SU-DHL-6 (cell line): Measurements from ENCODE around the gene IPCEF1.

Experiments
- H2AFZ ChIP-seq: fragments of 200-600 bp; sonication (generic); 2 replicates; pipeline ENCODE4 v1.6.1; 2014; ENCODE audit warnings: low read depth, mild to moderate bottlenecking, moderate library complexity, mixed read lengths, antibody characterized with exemption, low read length; ENCODE audit not compliant: severe bottlenecking
- H3F3A ChIP-seq: fragments of 200-600 bp; shearing (Covaris generic); 2 replicates; pipeline ENCODE4 v1.6.0; 2016; ENCODE audit warnings: antibody characterized with exemption, mild to moderate bottlenecking; ENCODE audit not compliant: insufficient read depth
- H3K27ac ChIP-seq: fragments of 200-600 bp; sonication (generic); 2 replicates; pipeline ENCODE4 v1.5.1; 2016; ENCODE audit warnings: low read depth, mild to moderate bottlenecking, low read length, moderate library complexity, mixed read lengths
- H3K27me3 ChIP-seq: fragments of 200-600 bp; sonication (generic), shearing (Covaris generic); 2 replicates; pipeline ENCODE4 v1.6.0; 2014; ENCODE audit warnings: mild to moderate bottlenecking, low read length
- H3K36me3 ChIP-seq: fragments of 200-600 bp; sonication (generic); 2 replicates; pipeline ENCODE4 v1.6.1; 2014; ENCODE audit warnings: mild to moderate bottlenecking, low read length, mixed read lengths
- H3K4me2 ChIP-seq: fragments of 300-600, 200-600 bp; shearing (Covaris generic), sonication (generic); 2 replicates; pipeline ENCODE4 v1.6.0; 2014; ENCODE audit warnings: low read length, low read depth, mild to moderate bottlenecking; ENCODE audit not compliant: poor library complexity, severe bottlenecking
- H3K4me3 ChIP-seq: fragments of 200-600 bp; sonication (generic); 2 replicates; pipeline ENCODE4 v1.5.1; 2014; ENCODE audit warnings: antibody characterized with exemption, low read length, mild to moderate bottlenecking, mixed read lengths; ENCODE audit not compliant: insufficient read depth, poor library complexity, severe bottlenecking
- H3K79me2 ChIP-seq: fragments of 200-600 bp; sonication (generic); 2 replicates; pipeline ENCODE4 v1.6.1; 2014; ENCODE audit warnings: mild to moderate bottlenecking, low read length, moderate library complexity; ENCODE audit not compliant: insufficient read depth
- H3K9ac ChIP-seq: fragments of 200-600 bp; sonication (generic); 2 replicates; pipeline ENCODE4 v1.7.0; 2014; ENCODE audit warnings: mild to moderate bottlenecking, low read length
- H3K9me2 ChIP-seq: fragments of 200-600 bp; sonication (generic); replicated peaks from 2 replicates; pipeline ENCODE4 v1.6.1; 2014; ENCODE audit warnings: low read length; ENCODE audit not compliant: insufficient read depth
- H3K9me3 ChIP-seq: fragments of 200-600 bp; sonication (generic); 2 replicates; pipeline ENCODE4 v1.6.1; 2014; ENCODE audit warnings: low read length, mixed read lengths; ENCODE audit not compliant: insufficient read depth
- H4K20me1 ChIP-seq: fragments of 200-600 bp; sonication (generic); 2 replicates; pipeline ENCODE4 v1.6.1; 2014; ENCODE audit warnings: low read depth, mild to moderate bottlenecking, antibody characterized with exemption, low read length, moderate library complexity, mixed read lengths
- CTCF ChIP-seq: fragments of 200-600 bp; sonication (generic); IDR thresholded peaks from one replicate; pipeline ENCODE4 v1.5.1; 2017; ENCODE audit warnings: antibody characterized with exemption, mild to moderate bottlenecking, low read length, moderate library complexity; ENCODE audit not compliant: insufficient read depth, poor library complexity, severe bottlenecking
- EZH2phosphoT487 ChIP-seq: fragments of 200-600 bp; sonication (generic), shearing (Covaris generic); conservative IDR thresholded peaks from 2 replicates; pipeline ENCODE4 v1.6.1; 2018; ENCODE audit warnings: mild to moderate bottlenecking, antibody characterized with exemption, low read length, moderate library complexity, mixed read lengths

The IPCEF1 gene

GRCh38 chr6:154284313-154284853 is 72.2 kb downstream of the IPCEF1 start:
- TF ChIP-seq CTCF (no peak), EZH2phosphoT487 (no peak)

DNA sequence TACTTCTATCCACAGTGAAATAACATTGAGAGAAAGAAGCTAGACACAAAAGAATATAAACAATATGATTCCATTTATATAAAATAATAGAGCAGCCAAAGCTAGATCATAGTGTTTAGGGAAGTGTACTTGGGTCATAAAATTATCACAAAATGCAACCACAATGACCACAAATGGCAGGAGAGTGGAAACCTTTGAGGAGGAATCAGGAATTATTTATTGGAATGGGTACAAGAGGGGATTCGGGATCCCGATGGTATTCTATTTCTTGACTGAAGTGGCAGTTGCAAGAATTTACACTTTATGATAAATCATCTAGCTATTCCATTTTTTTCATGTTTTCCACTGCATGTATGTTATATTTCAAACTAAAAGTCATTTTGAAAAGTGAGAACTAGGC is 76.1 kb downstream of the IPCEF1 start:
- H3K27ac ChIP-seq = no peak overlapping the region
- no peaks in the 10 kb centered on the region for H3K79me2 ChIP-seq
- H3K9me3 ChIP-seq = no peaks in the 10 kb centered on the region
- H3K9me2 ChIP-seq = no peaks in the 10 kb centered on the region
- no peak overlapping the region for H3K4me2 ChIP-seq
- H4K20me1 ChIP-seq = no peaks in the 10 kb centered on the region
- no peak overlapping the region for H3K4me3 ChIP-seq
- no peak overlapping the region for H2AFZ ChIP-seq
- no peaks in the 10 kb centered on the region for H3K27me3 ChIP-seq
- H3F3A ChIP-seq = no peaks in the 10 kb centered on the region
- no peak overlapping the region for H3K9ac ChIP-seq
- H3K36me3 ChIP-seq = no peaks in the 10 kb centered on the region
- TF ChIP-seq CTCF (no peak), EZH2phosphoT487 (no peak)

More at GRCh38 chr6:154284313-154284853, 72.2 kb downstream of the IPCEF1 start:
- no peaks in the 10 kb centered on the region for H3K9me2 ChIP-seq
- no peaks in the 10 kb centered on the region for H3K79me2 ChIP-seq
- H3K36me3 ChIP-seq = no peaks in the 10 kb centered on the region
- H4K20me1 ChIP-seq = no peaks in the 10 kb centered on the region
- no peaks in the 10 kb centered on the region for H3K9me3 ChIP-seq
- no peaks in the 10 kb centered on the region for H3F3A ChIP-seq
- H3K4me2 ChIP-seq = no peak overlapping the region
- H3K27me3 ChIP-seq = no peaks in the 10 kb centered on the region
- no peak overlapping the region for H3K9ac ChIP-seq
- H3K27ac ChIP-seq = no peak overlapping the region
- no peak overlapping the region for H3K4me3 ChIP-seq
- H2AFZ ChIP-seq = no peak overlapping the region

GRCh38 chr6:154277629-154278017 is 79.0 kb downstream of the IPCEF1 start:
- Histone ChIP-seq H3K4me3 (no peak overlapping the region), H3K79me2 (no peaks in the 10 kb centered on the region), H3K9me3 (no peaks in the 10 kb centered on the region), H3K9me2 (no peaks in the 10 kb centered on the region), H3K27ac (no peak overlapping the region), H3K9ac (no peak overlapping the region), H3K27me3 (no peaks in the 10 kb centered on the region), H3K36me3 (no peaks in the 10 kb centered on the region), H4K20me1 (no peaks in the 10 kb centered on the region), H2AFZ (no peak overlapping the region), H3F3A (no peaks in the 10 kb centered on the region), H3K4me2 (no peak overlapping the region)
- TF ChIP-seq EZH2phosphoT487 = no peak
- TF ChIP-seq CTCF = no peak
